Measurements from ENCODE around the gene RYR2. TPM values are rescaled to one million over a fixed set of nuclear protein-coding genes. Genes with fewer than 3 reads are reported as not detected.

RYR2 gene
- total RNA-seq, 1 experiment from 2014 or later, result 3.4 TPM

GRCh38 chr1:237679687-237680086, 637.7 kb downstream of the RYR2 start:
- no peak for DNase-seq
- Histone ChIP-seq H4K20me1 (ENCODE audit: control insufficient read depth, insufficient read depth, insufficient read length) (no peaks in the 10 kb centered on the region), H3K27ac (ENCODE audit: insufficient read length, low read depth, low read length) (no peak overlapping the region), H2BK15ac (ENCODE audit: low read depth, low read length) (no peak overlapping the region), H3K27me3 (ENCODE audit: insufficient read depth, low read length) (no peaks in the 10 kb centered on the region), H2BK5ac (ENCODE audit: insufficient read length, low read length) (no peak overlapping the region), H3K23me2 (ENCODE audit: insufficient read length, low read depth, low read length, poor library complexity, severe bottlenecking) (no peaks in the 10 kb centered on the region), H2AK5ac (ENCODE audit: insufficient read length, low read length) (no peak overlapping the region), H2BK12ac (ENCODE audit: insufficient read length, low read depth, low read length) (no peak overlapping the region), H3K79me2 (ENCODE audit: insufficient read depth, low read length) (no peaks in the 10 kb centered on the region), H2BK20ac (ENCODE audit: low read depth, low read length, poor library complexity, severe bottlenecking) (no peak overlapping the region), H3K18ac (ENCODE audit: insufficient read length, low read depth, low read length) (no peak overlapping the region), H3K14ac (ENCODE audit: insufficient read depth, low read length) (no peak overlapping the region), H3K4me2 (ENCODE audit: insufficient read depth, insufficient read length, low read length) (no peak overlapping the region), H2BK120ac (ENCODE audit: low read depth, low read length, poor library complexity, severe bottlenecking) (no peak overlapping the region), H3K4ac (ENCODE audit: low read depth, low read length) (no peak overlapping the region), H3K56ac (ENCODE audit: insufficient read length, low read depth, low read length) (no peak overlapping the region), H4K8ac (replicated peaks; ENCODE audit: insufficient read length, low read depth, low read length) (no peak overlapping the region), H3K4me1 (ENCODE audit: insufficient read depth, low read length) (no peaks in the 10 kb centered on the region), H4K91ac (ENCODE audit: insufficient read length, low read depth, low read length) (no peak overlapping the region), H2AFZ (ENCODE audit: low read length) (no peak overlapping the region), H3K9ac (ENCODE audit: extremely low read depth, insufficient read length, low read length) (no peak overlapping the region), H3K23ac (ENCODE audit: insufficient read length, low read depth, low read length) (no peak overlapping the region), H3K79me1 (ENCODE audit: insufficient read depth, low read depth, low read length, poor library complexity, severe bottlenecking) (no peaks in the 10 kb centered on the region), H4K5ac (ENCODE audit: insufficient read length, low read depth, low read length) (no peak overlapping the region), H3T11ph (ENCODE audit: low read length) (no peak overlapping the region), H3K9me3 (ENCODE audit: control insufficient read depth, low read depth, low read length) (no peaks in the 10 kb centered on the region)
- H3K27me3 Mint-ChIP-seq (ENCODE audit: low read depth), result no peaks in the 10 kb centered on the region
- no peak for TF ChIP-seq CTCF (conservative IDR thresholded peaks at IDR 0.05)
- no peak overlapping the region for H3K4me3 Mint-ChIP-seq
- WGBS (ENCODE audit: extremely low coverage, insufficient read length, low lambda C conversion rate), result no CpG with 5 or more reads among the region's 6 CpGs
- H3K9me3 Mint-ChIP-seq, result no peaks in the 10 kb centered on the region
- H3K4me1 Mint-ChIP-seq, result peaks cover 18% of the 10 kb centered on the region in 2 experiments
- H3K27ac Mint-ChIP-seq, result no peak overlapping the region
- H3K36me3 Mint-ChIP-seq (ENCODE audit: insufficient read depth in 1 of 3, low read depth in 3 of 3), result no peaks in the 10 kb centered on the region
